Adipocyte (in vitro differentiated cells): ENCODE measurements around the gene RAD18.

Source experiments
- DNase-seq: peaks from one replicate; pipeline ENCODE4 v3.0.0-alpha.2; 2015; ENCODE audit warnings: low read depth
- H3K27me3 ChIP-seq: replicated peaks from 2 replicates; pipeline ENCODE4 v1.7.0; 2013; ENCODE audit warnings: mild to moderate bottlenecking, low read length, moderate library complexity; ENCODE audit not compliant: control insufficient read depth, insufficient read depth
- H3K36me3 ChIP-seq: 2 replicates; pipeline ENCODE4 v1.7.0; 2013; ENCODE audit warnings: low read length, mild to moderate bottlenecking, moderate library complexity; ENCODE audit not compliant: control insufficient read depth, insufficient read depth, severe bottlenecking
- H3K4me1 ChIP-seq: 2 replicates; pipeline ENCODE4 v1.7.0; 2013; ENCODE audit warnings: mild to moderate bottlenecking, low read length, moderate library complexity; ENCODE audit not compliant: control insufficient read depth, insufficient read depth
- H3K4me3 ChIP-seq: 2 replicates; pipeline ENCODE4 v1.7.0; 2013; ENCODE audit warnings: mild to moderate bottlenecking, low read length, moderate library complexity
- H3K9ac ChIP-seq: 2 replicates; pipeline ENCODE4 v1.7.0; 2013; ENCODE audit warnings: mild to moderate bottlenecking, low read length, moderate library complexity
- H3K9me3 ChIP-seq: 2 replicates; pipeline ENCODE4 v1.7.0; 2013; ENCODE audit warnings: mild to moderate bottlenecking, low read length, moderate library complexity; ENCODE audit not compliant: control insufficient read depth

RAD18 gene

DNA sequence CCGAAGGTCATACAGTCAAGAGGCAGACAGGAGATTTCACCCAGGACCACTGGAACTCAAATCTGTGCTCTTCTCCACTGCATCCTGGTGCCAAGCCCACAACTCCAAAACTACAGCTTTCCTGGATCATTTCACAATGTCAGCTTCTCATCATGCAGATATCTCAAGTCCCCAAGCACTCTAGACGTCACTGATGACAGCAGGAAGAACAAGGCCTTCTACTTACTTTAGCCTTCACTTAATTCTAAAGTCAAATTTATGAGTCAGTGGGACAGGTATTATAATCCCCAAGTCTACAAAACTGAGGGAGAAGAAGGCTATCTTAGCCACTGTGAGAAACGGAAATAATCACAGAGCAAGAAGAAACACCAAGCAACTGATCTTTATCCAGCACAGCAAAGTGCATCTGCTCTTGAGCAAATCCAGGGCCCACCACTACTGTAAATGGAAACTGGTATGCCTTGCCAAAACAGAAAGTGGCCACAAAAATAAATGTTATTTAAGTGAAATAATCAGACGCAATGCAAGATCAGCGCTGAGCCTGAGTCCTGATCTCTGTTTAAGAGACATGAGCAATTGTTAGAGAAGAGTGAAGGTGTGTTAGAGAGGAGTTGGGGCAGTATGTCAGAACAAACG lies 928 bp downstream of the RAD18 start:
- no peaks in the 10 kb centered on the region for H3K27me3 ChIP-seq
- no peaks in the 10 kb centered on the region for H3K36me3 ChIP-seq
- H3K4me3 ChIP-seq = peak overlapping the region; percentile 93
- DNase-seq = peak; percentile 48
- no peaks in the 10 kb centered on the region for H3K9me3 ChIP-seq
- H3K9ac ChIP-seq = peak overlapping the region; percentile 84
- H3K4me1 ChIP-seq = peaks cover 26% of the 10 kb centered on the region

DNA sequence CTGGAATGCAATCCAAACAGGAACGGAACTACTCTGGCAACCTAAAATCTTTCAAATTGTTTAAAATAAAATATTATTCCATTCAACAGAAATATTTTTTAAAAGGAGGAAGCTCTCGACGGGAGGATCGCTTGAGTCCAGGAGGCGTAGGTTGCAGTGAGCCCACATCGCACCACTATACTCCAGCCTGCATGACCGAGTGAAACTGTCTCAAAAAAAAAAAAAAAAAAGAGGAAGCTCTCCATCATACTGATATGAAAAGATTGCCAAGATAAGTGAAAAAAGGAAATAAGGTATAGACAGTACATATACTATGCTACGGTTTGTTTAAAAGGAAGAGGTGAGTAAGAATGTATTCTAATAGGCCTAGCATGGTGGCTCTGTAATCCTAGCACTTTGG lies 3.6 kb downstream of the RAD18 start:
- Histone ChIP-seq H3K4me1 (peaks cover 22% of the 10 kb centered on the region), H3K9ac (no peak overlapping the region), H3K9me3 (no peaks in the 10 kb centered on the region), H3K27me3 (no peaks in the 10 kb centered on the region), H3K36me3 (peaks cover 3% of the 10 kb centered on the region), H3K4me3 (no peak overlapping the region)
- no peak for DNase-seq

DNA sequence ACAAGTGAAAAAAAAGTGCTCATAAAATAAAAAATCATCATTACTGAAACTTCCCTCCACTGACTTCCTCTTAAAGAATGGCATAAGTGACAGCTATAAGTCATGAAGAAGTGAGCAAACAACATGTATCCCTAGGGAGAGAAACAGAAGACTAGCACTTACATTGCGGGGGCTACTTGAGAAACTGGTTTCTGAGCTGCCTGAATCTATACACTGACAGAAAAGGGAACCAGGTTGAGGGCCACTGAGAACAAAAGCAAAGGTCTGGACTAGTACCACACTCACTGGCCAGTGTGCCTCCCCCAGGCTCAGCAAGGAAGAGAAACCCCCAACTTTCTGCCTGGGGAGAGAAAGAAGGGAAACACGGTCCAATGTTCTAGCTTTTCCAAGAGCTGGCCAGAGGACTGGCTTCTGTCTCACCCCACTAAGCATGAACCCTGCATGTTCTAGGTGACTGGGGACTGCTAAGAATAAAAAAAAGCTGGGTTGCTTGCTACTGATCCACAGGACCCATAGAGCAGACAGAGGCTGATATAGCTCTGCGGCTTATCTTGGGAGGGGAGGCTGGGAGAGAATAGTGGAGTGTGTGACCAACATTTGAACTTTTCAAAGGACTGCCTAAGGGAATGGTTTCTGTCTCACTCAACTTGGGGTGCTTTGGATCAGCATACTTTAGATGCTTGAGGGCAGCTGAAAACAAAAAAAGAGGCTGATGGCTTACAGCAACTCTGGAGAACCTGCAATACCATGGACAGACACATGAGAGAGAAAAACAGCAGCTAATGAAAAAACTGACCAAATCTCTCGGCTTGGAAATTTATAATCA lies 8.1 kb downstream of the RAD18 start:
- Histone ChIP-seq H3K9me3 (no peaks in the 10 kb centered on the region), H3K4me1 (no peaks in the 10 kb centered on the region), H3K9ac (no peak overlapping the region), H3K36me3 (peaks cover 3% of the 10 kb centered on the region), H3K27me3 (no peaks in the 10 kb centered on the region), H3K4me3 (no peak overlapping the region)
- DNase-seq = peak; percentile 84

DNA sequence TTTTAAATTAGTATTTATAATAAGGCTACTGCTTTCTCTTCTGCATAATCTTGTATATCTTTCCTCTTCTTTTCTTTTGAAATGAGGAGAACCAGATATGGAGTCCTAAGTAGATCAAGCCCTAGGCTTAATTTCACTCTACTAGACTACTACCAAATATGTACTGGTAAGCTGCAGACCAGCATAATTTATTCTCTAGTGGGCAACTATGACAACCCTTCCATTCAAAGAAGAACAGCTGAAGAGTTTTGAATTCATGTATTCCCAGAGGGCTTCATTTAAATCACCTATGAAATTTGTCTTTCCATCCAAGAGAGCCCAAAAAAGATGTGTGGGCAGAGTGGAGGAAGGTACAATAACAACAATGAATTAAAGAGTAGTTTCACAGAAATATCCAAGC lies 10.0 kb downstream of the RAD18 start:
- H3K4me1 ChIP-seq = no peaks in the 10 kb centered on the region
- H3K36me3 ChIP-seq = peaks cover 3% of the 10 kb centered on the region
- H3K4me3 ChIP-seq = no peak overlapping the region
- H3K9ac ChIP-seq = no peak overlapping the region
- H3K27me3 ChIP-seq = no peaks in the 10 kb centered on the region
- no peaks in the 10 kb centered on the region for H3K9me3 ChIP-seq
- DNase-seq = no peak

DNA sequence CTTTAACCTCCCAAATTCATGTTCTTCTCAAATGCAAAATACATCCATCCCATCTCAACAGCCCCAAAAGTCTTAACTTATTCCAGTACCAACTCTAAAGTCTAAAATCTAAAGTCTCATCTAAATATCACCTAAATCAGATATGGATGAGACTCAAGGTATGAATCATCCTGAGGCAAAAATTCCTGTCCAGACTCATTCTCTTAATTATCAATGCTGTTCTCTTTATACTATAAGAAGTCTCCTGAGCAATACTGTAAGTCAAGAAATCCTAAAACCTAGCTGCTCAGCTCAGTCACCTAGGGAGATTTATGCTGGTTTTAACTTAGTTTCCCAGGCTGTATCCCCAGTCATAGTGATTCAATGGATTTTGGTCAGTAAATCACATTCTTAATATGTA lies 11.1 kb downstream of the RAD18 start:
- Histone ChIP-seq H3K27me3 (no peaks in the 10 kb centered on the region), H3K4me1 (no peaks in the 10 kb centered on the region), H3K4me3 (no peak overlapping the region), H3K36me3 (peaks cover 3% of the 10 kb centered on the region), H3K9me3 (no peaks in the 10 kb centered on the region), H3K9ac (no peak overlapping the region)
- no peak for DNase-seq

DNA sequence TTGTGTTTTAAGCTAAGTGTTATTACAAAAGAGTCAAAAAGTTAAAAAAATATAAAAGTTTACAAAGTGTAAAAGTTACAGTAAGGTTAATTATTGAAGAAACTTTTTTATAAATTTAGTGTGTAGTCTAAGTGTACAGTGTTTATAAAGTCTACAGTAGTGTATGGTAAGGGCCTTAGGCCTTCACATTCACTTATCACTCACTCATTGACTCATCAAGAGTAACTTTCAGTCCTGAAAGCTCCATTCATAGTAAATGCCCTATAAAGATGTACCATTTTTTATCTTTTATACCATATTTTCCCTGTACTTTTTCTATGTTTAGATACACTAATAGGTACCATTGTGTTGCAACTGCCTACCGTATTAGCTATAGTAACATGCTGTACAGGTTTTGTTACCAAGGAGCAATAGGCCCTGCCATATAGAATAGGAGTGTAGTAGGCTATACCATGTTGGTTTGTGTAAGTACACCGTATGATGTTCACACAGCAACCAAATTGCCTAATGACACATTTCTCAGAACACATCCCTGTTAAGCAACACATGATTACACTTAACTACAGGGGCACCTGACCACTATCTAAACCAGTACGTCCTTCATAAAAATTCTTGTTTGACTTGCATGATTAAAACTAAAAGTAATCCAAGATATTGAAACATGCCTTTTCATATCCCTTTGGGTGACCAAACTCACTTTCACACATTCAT lies 17.2 kb downstream of the RAD18 start:
- Histone ChIP-seq H3K4me3 (no peak overlapping the region), H3K27me3 (no peaks in the 10 kb centered on the region), H3K36me3 (peaks cover 23% of the 10 kb centered on the region), H3K4me1 (no peaks in the 10 kb centered on the region), H3K9me3 (peaks cover 7% of the 10 kb centered on the region), H3K9ac (no peak overlapping the region)
- no peak for DNase-seq

DNA sequence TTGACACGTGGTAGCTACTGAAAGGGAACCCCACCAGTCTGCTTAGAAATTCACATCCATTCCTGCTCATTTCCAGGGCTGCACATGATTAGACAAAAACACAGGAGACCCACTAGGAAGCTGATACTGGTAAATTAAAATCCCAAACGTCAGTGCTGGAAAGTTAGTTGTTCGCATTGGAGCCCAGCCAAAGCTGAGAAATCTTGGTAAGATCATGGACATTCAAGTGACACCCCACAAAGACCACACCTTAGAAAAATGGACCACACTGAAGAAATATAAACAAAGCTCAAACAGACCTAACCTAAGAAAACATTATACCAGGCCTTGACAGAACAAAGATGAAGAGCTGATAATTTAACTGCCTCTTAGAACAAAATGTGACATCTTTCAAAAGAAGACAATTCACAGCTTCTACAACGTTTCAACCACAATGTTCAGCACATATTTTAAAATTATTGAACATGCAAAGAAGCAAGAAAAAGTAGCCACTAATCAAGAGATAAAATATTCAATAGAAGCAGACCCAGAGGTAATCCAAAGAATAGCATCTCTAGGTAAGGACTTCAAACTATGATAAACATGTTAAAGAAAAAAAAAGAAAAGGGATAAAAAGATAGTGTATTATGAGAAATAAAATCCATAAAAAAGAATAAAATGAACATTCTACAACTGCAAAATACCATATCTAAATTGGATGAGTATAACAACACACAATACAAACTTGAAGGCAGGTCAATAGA lies 20.4 kb downstream of the RAD18 start:
- Histone ChIP-seq H3K9me3 (peaks cover 7% of the 10 kb centered on the region), H3K27me3 (no peaks in the 10 kb centered on the region), H3K4me3 (no peak overlapping the region), H3K36me3 (peaks cover 26% of the 10 kb centered on the region), H3K9ac (no peak overlapping the region), H3K4me1 (peaks cover 5% of the 10 kb centered on the region)
- DNase-seq = no peak

DNA sequence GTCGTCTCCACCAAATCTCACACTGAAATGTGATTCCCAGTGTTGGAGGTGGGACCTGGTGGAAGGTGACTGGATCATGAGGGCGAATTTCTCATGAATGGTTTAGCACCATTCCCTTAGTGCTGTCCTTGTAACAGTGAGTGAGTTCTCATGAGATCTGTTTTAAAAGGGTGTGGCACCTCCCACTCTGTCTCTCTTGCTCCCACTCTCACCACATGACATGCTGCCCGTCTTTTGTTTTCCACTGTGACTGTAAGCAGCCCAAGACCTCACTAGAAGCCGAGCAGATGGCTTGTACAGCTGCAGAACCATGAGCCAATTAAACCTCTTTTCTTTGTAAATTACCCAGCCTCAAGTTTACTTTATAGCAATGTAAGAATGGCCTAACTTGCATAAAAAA lies 21.2 kb downstream of the RAD18 start:
- no peaks in the 10 kb centered on the region for H3K27me3 ChIP-seq
- DNase-seq = no peak
- H3K4me1 ChIP-seq = peaks cover 12% of the 10 kb centered on the region
- peaks cover 26% of the 10 kb centered on the region for H3K36me3 ChIP-seq
- no peak overlapping the region for H3K9ac ChIP-seq
- H3K4me3 ChIP-seq = no peak overlapping the region
- H3K9me3 ChIP-seq = peaks cover 7% of the 10 kb centered on the region

DNA sequence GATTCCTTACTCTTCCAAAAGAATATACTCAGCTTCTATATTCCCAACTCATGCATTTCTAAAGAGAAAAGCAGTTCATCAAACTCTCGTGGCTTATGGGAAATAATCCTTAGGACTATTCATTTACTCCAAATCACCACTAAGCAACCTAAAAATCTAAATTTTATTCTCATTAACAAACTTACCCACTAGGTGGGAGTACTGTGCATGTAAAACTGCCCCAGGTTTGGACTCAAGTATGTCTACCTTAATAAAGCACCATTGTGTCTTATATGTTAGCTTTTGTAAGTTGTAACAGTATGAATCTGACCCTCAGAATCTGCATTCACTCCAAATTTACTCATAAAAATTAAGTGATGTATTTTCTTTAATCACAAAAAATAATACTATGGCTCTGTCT lies 25.3 kb downstream of the RAD18 start:
- peaks cover 3% of the 10 kb centered on the region for H3K9me3 ChIP-seq
- peaks cover 20% of the 10 kb centered on the region for H3K4me1 ChIP-seq
- no peak overlapping the region for H3K4me3 ChIP-seq
- peak overlapping the region; percentile 70 for H3K9ac ChIP-seq
- peaks cover 19% of the 10 kb centered on the region for H3K36me3 ChIP-seq
- no peaks in the 10 kb centered on the region for H3K27me3 ChIP-seq
- peak; percentile 63 for DNase-seq

DNA sequence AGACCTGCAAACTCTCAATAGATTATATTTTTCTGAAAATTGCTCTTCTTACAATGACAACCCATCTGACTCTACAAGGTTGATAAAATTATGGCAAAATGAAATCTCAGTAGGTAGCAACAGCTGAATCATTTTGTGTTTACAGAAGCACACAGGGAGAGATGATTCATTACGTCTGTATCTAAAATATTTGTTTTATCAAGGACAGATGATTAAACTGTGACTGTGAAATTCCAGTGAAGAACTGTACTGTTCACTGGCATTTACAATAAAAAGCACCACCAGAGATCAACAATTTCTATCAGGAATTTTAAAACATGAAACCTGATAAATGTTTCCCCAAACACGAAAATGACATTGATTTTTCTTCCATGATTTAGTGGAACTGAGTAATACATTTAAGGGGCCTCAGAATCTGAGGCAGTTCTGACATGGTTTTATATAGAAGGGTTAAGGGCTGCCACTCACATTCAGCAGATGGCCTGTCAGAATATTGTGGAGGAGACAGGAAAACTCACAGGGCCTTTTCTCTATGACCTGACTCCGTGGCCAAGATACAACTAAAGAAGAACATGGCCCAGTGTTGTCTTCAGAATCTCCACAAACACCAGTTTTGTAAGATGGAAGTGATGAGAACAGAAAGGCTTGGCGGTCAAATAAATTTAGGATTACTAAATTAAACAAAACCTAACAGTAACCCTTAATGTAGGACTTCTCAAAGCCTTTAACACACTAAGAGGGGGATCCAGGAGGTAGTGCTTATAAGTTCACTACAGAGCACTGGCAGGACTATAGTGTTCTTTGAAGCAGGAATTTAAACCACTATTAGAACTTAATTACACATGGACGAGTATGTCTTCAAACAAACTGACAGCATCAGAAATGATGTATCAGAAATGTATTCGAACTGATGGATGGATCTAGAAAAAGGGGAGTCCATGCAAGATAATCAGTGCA lies 25.9 kb downstream of the RAD18 start:
- Histone ChIP-seq H3K9me3 (no peaks in the 10 kb centered on the region), H3K9ac (peak overlapping the region; percentile 70), H3K27me3 (no peaks in the 10 kb centered on the region), H3K4me3 (peak overlapping the region; percentile 2), H3K36me3 (peaks cover 19% of the 10 kb centered on the region), H3K4me1 (peaks cover 20% of the 10 kb centered on the region)
- peak; percentile 83 for DNase-seq
